ENCODE data around the gene CNEP1R1. TPM values are rescaled to one million over a fixed set of nuclear protein-coding genes. Genes with fewer than 3 reads are reported as not detected.

CNEP1R1 gene
- total RNA-seq, 4 donors from 2014 or later = 14.1 to 51.7 (median 29.5) TPM

DNA sequence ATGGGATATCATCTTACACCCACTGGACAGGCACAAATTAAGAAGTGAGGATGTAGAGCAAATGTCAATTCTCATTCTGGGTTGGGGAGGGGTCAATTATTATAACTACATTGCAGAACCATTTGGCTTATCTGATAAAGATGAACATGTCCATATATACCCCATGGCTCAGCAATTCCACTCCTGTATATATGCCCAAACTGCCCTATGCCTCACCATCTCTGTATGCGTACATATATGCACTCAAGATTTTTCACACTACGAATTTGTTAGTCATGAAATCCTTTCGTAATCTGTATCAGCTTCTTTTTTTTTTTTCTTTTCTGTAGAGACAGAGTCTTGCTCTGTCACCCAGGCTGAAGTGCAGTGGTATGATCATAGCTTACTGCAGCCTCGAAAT, 20.8 kb upstream of the CNEP1R1 start:
- no peaks in the 10 kb centered on the region for H3K4me1 ChIP-seq
- no peaks in the 10 kb centered on the region for H3K36me3 ChIP-seq
- no peak overlapping the region for H3K4me3 ChIP-seq
- H3K27ac ChIP-seq = no peak overlapping the region
- TF ChIP-seq, protein P1, sequence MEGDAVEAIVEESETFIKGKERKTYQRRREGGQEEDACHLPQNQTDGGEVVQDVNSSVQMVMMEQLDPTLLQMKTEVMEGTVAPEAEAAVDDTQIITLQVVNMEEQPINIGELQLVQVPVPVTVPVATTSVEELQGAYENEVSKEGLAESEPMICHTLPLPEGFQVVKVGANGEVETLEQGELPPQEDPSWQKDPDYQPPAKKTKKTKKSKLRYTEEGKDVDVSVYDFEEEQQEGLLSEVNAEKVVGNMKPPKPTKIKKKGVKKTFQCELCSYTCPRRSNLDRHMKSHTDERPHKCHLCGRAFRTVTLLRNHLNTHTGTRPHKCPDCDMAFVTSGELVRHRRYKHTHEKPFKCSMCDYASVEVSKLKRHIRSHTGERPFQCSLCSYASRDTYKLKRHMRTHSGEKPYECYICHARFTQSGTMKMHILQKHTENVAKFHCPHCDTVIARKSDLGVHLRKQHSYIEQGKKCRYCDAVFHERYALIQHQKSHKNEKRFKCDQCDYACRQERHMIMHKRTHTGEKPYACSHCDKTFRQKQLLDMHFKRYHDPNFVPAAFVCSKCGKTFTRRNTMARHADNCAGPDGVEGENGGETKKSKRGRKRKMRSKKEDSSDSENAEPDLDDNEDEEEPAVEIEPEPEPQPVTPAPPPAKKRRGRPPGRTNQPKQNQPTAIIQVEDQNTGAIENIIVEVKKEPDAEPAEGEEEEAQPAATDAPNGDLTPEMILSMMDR (IDR thresholded peaks at IDR 0.05) = no peak
- no peak for DNase-seq
- intact Hi-C loops (cut with DNase I; ENCODE audit: low total_unique reads) = no loop called here
- no peaks in the 10 kb centered on the region for H3K27me3 ChIP-seq
- H3K9me3 ChIP-seq = no peaks in the 10 kb centered on the region

DNA sequence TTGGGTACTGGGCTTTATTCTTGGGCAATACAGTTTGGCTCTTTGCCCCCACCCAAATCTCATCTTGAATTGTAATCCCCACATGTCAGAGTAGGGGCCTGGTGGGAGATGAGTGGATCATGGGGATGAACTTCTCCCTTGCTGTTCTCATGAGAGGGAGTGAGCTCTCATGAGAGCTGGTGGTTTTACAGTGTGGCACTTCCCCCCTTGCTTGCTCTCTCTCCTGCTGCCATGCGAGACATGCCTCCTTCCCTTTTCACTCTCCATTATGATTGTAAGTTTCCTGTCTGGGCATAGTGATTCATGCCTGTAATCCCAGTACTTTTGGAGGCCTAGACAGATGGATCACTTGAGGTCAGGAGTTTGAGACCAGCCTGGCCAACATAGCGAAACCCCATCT, 18.1 kb upstream of the CNEP1R1 start:
- H3K27me3 ChIP-seq = no peaks in the 10 kb centered on the region
- TF ChIP-seq POLR2A (IDR thresholded peaks at IDR 0.05) = no peak
- TF ChIP-seq, protein P1 (IDR thresholded peaks at IDR 0.05) = no peak
- H3K4me1 ChIP-seq = no peaks in the 10 kb centered on the region
- H3K36me3 ChIP-seq = no peaks in the 10 kb centered on the region
- no peak for DNase-seq
- intact Hi-C loops (cut with DNase I; ENCODE audit: low total_unique reads) = no loop called here
- no peak overlapping the region for H3K27ac ChIP-seq
- H3K9me3 ChIP-seq = no peaks in the 10 kb centered on the region
- no peak overlapping the region for H3K4me3 ChIP-seq

DNA sequence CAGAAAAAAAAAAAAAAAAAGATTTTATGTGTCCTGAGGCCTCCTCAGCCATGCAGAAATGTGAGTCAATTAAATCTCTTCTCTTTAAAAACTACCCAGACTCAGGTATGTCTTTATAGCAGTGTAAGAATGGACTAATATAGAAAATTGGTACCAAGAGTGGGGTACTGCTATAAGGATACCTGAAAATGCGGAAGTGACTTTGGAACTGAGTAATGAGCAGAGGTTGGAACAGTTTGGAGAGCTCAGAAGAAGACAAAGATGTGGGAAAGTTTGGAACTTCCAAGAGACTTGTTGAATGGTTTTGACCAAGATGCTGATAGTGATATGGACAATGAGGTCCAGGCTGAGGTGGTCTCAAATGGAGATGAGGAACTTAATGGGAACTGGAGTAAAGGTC, 17.3 kb upstream of the CNEP1R1 start:
- H3K36me3 ChIP-seq = no peaks in the 10 kb centered on the region
- TF ChIP-seq, protein P1 (IDR thresholded peaks at IDR 0.05) = no peak
- no peak for TF ChIP-seq POLR2A (IDR thresholded peaks at IDR 0.05)
- DNase-seq = no peak
- no peaks in the 10 kb centered on the region for H3K9me3 ChIP-seq
- H3K4me1 ChIP-seq = no peaks in the 10 kb centered on the region
- H3K4me3 ChIP-seq = no peak overlapping the region
- intact Hi-C loops (cut with DNase I; ENCODE audit: low total_unique reads) = no loop called here
- H3K27ac ChIP-seq = no peak overlapping the region
- H3K27me3 ChIP-seq = no peaks in the 10 kb centered on the region

DNA sequence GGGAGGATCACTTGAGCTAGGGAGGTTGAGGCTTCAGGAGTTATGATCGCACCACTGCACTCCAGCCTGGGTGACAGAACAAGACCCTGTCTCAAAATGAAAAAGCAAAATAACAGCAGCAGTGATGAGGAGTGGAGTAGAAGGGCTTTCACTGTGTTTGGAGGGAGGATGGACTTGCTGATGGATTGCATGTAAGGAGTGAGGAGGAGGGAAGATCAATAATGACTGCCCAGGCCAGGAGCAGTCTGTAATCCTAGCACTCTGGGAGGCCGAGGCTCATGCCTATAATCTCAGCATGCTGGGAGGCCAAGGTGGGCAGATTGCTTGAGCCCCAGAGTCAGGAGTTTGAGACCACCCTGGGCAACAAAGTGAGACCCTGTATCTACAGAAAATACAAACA, 14.8 kb upstream of the CNEP1R1 start:
- Histone ChIP-seq H3K4me1 (no peaks in the 10 kb centered on the region), H3K4me3 (no peak overlapping the region), H3K9me3 (no peaks in the 10 kb centered on the region), H3K27ac (no peak overlapping the region), H3K36me3 (no peaks in the 10 kb centered on the region), H3K27me3 (no peaks in the 10 kb centered on the region)
- TF ChIP-seq, protein P1 (IDR thresholded peaks at IDR 0.05) = no peak
- TF ChIP-seq POLR2A (IDR thresholded peaks at IDR 0.05) = no peak
- no peak for DNase-seq
- intact Hi-C loops (cut with DNase I; ENCODE audit: low total_unique reads) = no loop called here

GRCh38 chr16:50011707-50012106, 13.3 kb upstream of the CNEP1R1 start:
- Histone ChIP-seq H3K27ac (no peak overlapping the region), H3K9me3 (no peaks in the 10 kb centered on the region), H3K4me1 (no peaks in the 10 kb centered on the region), H3K4me3 (no peak overlapping the region), H3K36me3 (no peaks in the 10 kb centered on the region), H3K27me3 (no peaks in the 10 kb centered on the region)
- no peak for DNase-seq
- intact Hi-C loops (cut with DNase I; ENCODE audit: low total_unique reads) = no loop called here
- TF ChIP-seq, protein P1 (IDR thresholded peaks at IDR 0.05) = no peak
- TF ChIP-seq POLR2A (IDR thresholded peaks at IDR 0.05) = no peak
